Measurements from ENCODE around the gene CDK19.

DNA sequence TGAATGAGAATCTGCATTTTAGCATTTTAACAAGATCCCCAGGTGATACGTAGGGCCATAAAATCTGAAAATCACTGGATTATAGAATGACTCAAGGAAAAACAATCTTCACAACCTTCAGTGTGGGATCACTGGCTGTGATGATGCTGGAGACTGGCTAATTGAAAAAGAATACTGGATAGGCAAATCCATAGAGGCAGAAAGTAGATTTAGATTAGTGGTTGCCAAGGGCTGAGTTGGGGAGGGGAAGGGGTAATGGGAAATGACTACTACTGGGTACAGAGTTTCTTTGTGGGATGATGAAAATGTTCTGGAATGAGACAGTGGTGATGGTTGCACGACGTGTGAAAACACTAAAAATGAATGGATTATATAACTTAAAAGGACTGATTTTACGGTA, 84.1 kb downstream of the CDK19 start:
- no peak for TF ChIP-seq NRF1 (IDR thresholded peaks at IDR 0.05; ENCODE audit: low read depth, low read length)
- no peak for TF ChIP-seq RAD21 (IDR thresholded peaks at IDR 0.05; ENCODE audit: low read length)
- TF ChIP-seq, protein P1, sequence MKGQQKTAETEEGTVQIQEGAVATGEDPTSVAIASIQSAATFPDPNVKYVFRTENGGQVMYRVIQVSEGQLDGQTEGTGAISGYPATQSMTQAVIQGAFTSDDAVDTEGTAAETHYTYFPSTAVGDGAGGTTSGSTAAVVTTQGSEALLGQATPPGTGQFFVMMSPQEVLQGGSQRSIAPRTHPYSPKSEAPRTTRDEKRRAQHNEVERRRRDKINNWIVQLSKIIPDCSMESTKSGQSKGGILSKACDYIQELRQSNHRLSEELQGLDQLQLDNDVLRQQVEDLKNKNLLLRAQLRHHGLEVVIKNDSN (IDR thresholded peaks at IDR 0.05; ENCODE audit: borderline replicate concordance, low read depth) = no peak
- no peak for TF ChIP-seq CTCF (IDR thresholded peaks at IDR 0.05)
- no peak for TF ChIP-seq NFIC (IDR thresholded peaks at IDR 0.05; ENCODE audit: borderline replicate concordance)

All from SK-N-SH (cell line).